GM20000 (cell line): Measurements from ENCODE around the gene GUCY1A2.

Experiments used
- DNase-seq: peaks from one replicate; pipeline ENCODE4 v3.0.0; 2012; ENCODE audit warnings: low spot score
- CTCF ChIP-seq: IDR thresholded peaks from 2 replicates; pipeline ENCODE4 v1.5.1; 2012; ENCODE audit warnings: mild to moderate bottlenecking, control low read depth; ENCODE audit errors: extremely low read depth, missing control alignments

The GUCY1A2 gene

GRCh38 chr11:106694501-106694900 lies 323.8 kb downstream of the GUCY1A2 start:
- no peak for DNase-seq
- no peak for TF ChIP-seq CTCF

- TF ChIP-seq CTCF = no peak
- no peak for DNase-seq
These were observed 326.4 kb downstream of the GUCY1A2 start for GRCh38 chr11:106691807-106692365.

GRCh38 chr11:106690923-106691322 lies 327.4 kb downstream of the GUCY1A2 start:
- no peak for TF ChIP-seq CTCF
- no peak for DNase-seq

- no peak for TF ChIP-seq CTCF
- no peak for DNase-seq
These were observed 333.3 kb downstream of the GUCY1A2 start for GRCh38 chr11:106684944-106685343.

GRCh38 chr11:106683435-106683834 lies 334.8 kb downstream of the GUCY1A2 start:
- no peak for DNase-seq
- TF ChIP-seq CTCF = no peak

- no peak for TF ChIP-seq CTCF
- no peak for DNase-seq
These were observed 336.8 kb downstream of the GUCY1A2 start for GRCh38 chr11:106681435-106681834.

- no peak for DNase-seq
- no peak for TF ChIP-seq CTCF
These were observed 338.7 kb downstream of the GUCY1A2 start for GRCh38 chr11:106679581-106679980.
